HepG2 (cell line): ENCODE results near the gene TXN. TPM values are rescaled to one million over a fixed set of nuclear protein-coding genes. Genes with fewer than 3 reads are reported as not detected.

ENCODE experiments used
- HNRNPL ChIP-seq: fragments of 200-400 bp; formaldehyde crosslinking; IDR thresholded peaks from 2 replicates; pipeline ENCODE4 v1.6.1; 2017; ENCODE audit warnings: mild to moderate bottlenecking, low read depth, low read length
- MIER3 ChIP-seq: IDR thresholded peaks from 2 replicates; pipeline ENCODE4 v1.6.1; 2016; ENCODE audit warnings: missing compliant biosample characterization, borderline replicate concordance
- NR0B2 ChIP-seq: sonication (generic); formaldehyde crosslinking; IDR thresholded peaks from 2 replicates; pipeline ENCODE4 v1.4.0; 2020; ENCODE audit warnings: mild to moderate bottlenecking, missing genetic modification reagents
- NR2F6 ChIP-seq, 2 experiments: IDR thresholded peaks; 2 replicates each; pipeline ENCODE4 v1.6.1; 2016; ENCODE audit warnings: antibody characterized with exemption in 1 of 2, mild to moderate bottlenecking in 1 of 2
- PRDM4 ChIP-seq: sonication (generic); formaldehyde crosslinking; IDR thresholded peaks from 2 replicates; pipeline ENCODE4 v1.9.0; 2021; ENCODE audit warnings: missing genetic modification reagents, borderline replicate concordance
- SOX6 ChIP-seq, 2 experiments: fragments of 450-650 bp in 1 of 2; sonication (generic) in 1 of 2; formaldehyde crosslinking in 1 of 2; IDR thresholded peaks; 2 replicates each; pipeline versions ENCODE4 v1.4.0 to v1.6.1; 2017 to 2020; ENCODE audit warnings: antibody characterized with exemption in 1 of 2, mild to moderate bottlenecking in 1 of 2, missing genetic modification reagents in 1 of 2
- TRIM22 ChIP-seq: fragments of 450-650 bp; IDR thresholded peaks from 2 replicates; pipeline ENCODE4 v1.6.1; 2017
- ZBTB1 ChIP-seq: sonication (generic); formaldehyde crosslinking; IDR thresholded peaks from 2 replicates; pipeline ENCODE4 v1.4.0; 2020; ENCODE audit warnings: missing genetic modification reagents, borderline replicate concordance
- ZFP91 ChIP-seq: sonication (generic); formaldehyde crosslinking; IDR thresholded peaks from 2 replicates; pipeline ENCODE4 v1.9.0; 2022; ENCODE audit warnings: missing genetic modification reagents, mild to moderate bottlenecking, borderline replicate concordance
- ZHX2 ChIP-seq, 2 experiments: sonication (generic) in 1 of 2; formaldehyde crosslinking in 1 of 2; IDR thresholded peaks; 2 replicates each; pipeline versions ENCODE4 v1.6.1 to v1.9.0; 2014 to 2022; ENCODE audit warnings: antibody characterized with exemption in 1 of 2, borderline replicate concordance in 1 of 2, inconsistent platforms in 1 of 2, low read depth in 1 of 2, missing genetic modification reagents in 1 of 2
- ZMYM2 ChIP-seq: sonication (generic); formaldehyde crosslinking; IDR thresholded peaks from 2 replicates; pipeline ENCODE4 v1.8.0; 2022; ENCODE audit warnings: mild to moderate bottlenecking, missing genetic modification reagents
- ZNF615 ChIP-seq: sonication (generic); formaldehyde crosslinking; IDR thresholded peaks from 2 replicates; pipeline ENCODE4 v1.5.0; 2020; ENCODE audit warnings: mild to moderate bottlenecking, missing genetic modification reagents, borderline replicate concordance
- ZNF652 ChIP-seq: IDR thresholded peaks from 2 replicates; pipeline ENCODE4 v1.6.1; 2016; ENCODE audit warnings: low read depth, borderline replicate concordance
- ZNF773 ChIP-seq: sonication (generic); formaldehyde crosslinking; IDR thresholded peaks from 2 replicates; pipeline ENCODE4 v1.4.0; 2020; ENCODE audit warnings: missing genetic modification reagents, borderline replicate concordance
- ZNF816 ChIP-seq: sonication (generic); formaldehyde crosslinking; IDR thresholded peaks from 2 replicates; pipeline ENCODE4 v1.8.0; 2022; ENCODE audit warnings: missing genetic modification reagents, mild to moderate bottlenecking, borderline replicate concordance
- polyA plus RNA-seq, 8 experiments: library from polyadenylated mRNA; depleted of rRNA in 3 of 8; stranded (reverse) in 7 of 8; unstranded in 1 of 8; fragments of >200 nt; fragmentation: Illumina TruSeq in 4 of 8; extraction: Trizol in 4 of 8; gene quantifications; 2 replicates each; pipeline versions ENCODE4 v1.2.1 to v1.2.3, GENCODE V29; 2011 to 2016; ENCODE audit warnings: low read depth in 4 of 8, missing spikeins in 1 of 8, mixed read lengths in 1 of 8; ENCODE audit not compliant: insufficient read depth in 1 of 8
- total RNA-seq, 5 experiments: library from RNA; depleted of rRNA; stranded (reverse); fragments of >200 nt; fragmentation: Illumina TruSeq; extraction: Trizol; gene quantifications; 2 replicates each; pipeline ENCODE4 v1.2.3, GENCODE V29; 2016; ENCODE audit warnings: low read depth in 1 of 5

Gene TXN
- total and polyA plus RNA-seq, 2 of the 13 experiments (the other 11 are each of a cell fraction or from before 2014, with no cell fraction given) = 364 to 470 TPM

- TF ChIP-seq ZHX2 (IDR thresholded peaks at IDR 0.05; ENCODE audit: low read depth) (no peak), ZHX2 (CRISPR knock-in tag; IDR thresholded peaks at IDR 0.05; ENCODE audit: borderline replicate concordance) (no peak), SOX6 (IDR thresholded peaks at IDR 0.05) (no peak), SOX6 (CRISPR knock-in tag; IDR thresholded peaks at IDR 0.05) (peak; percentile 66), NR0B2 (CRISPR knock-in tag) (no peak), NR2F6 (IDR thresholded peaks at IDR 0.05) (no peak), NR2F6 (CRISPR knock-in tag; IDR thresholded peaks at IDR 0.05) (no peak), ZNF652 (CRISPR knock-in tag) (peak; percentile 48; the same call in 1 of the 2 replicates), MIER3 (CRISPR knock-in tag) (no peak), ZNF615 (CRISPR knock-in tag) (no peak), ZBTB1 (CRISPR knock-in tag) (no peak), PRDM4 (CRISPR knock-in tag) (no peak), TRIM22 (no peak), ZNF816 (CRISPR knock-in tag) (no peak), HNRNPL (no peak), ZNF773 (CRISPR knock-in tag) (no peak), ZFP91 (no peak), ZMYM2 (CRISPR knock-in tag) (peak; percentile 70)
These were observed 42.8 kb downstream of the TXN start (continued) for GRCh38 chr9:110213413-110214044.
